ENCODE results near the gene CES4A.
"Not testable (repeated sequence)": the region's sequence is repeated elsewhere in the genome, so short reads cannot be mapped to it uniquely, and the experiment has no call there.

Gene CES4A
- total RNA-seq, result 5.7 to 10.0 (median 6.8) reads per million in 4 experiments

DNA sequence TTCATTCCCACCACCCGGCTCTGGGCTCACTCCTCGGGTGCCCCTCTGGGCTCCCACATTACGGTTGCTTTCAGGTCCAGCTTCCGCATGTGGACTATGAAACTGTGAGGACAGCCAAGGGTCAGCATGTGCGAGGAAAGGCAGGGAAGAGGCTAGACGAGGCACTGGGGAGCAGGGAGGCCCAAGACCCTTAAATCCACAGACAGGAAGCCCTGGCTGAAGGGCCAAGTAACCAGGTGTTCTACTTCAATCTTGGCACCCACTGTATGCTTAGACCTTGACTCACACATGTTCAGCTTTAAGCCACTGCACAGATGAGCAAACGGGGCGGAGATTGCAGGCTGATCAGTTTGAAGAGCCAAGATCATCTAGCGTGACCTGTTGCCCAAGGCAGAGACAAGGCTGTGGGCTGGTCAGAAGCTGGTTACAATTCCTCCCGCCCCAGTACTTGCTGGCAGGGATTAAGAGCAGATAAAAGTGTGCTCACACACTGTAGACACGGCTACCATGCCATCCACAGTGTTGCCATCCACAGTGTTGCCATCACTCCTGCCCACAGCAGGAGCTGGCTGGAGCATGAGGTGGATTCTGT lies at the start of gene CES4A:
Gene CES4A (plus strand): TSS at position 393 of the 592 bp plus-strand sequence. CDS start 184 bp downstream, at position 577.
- DNase-seq, result no peak

DNA sequence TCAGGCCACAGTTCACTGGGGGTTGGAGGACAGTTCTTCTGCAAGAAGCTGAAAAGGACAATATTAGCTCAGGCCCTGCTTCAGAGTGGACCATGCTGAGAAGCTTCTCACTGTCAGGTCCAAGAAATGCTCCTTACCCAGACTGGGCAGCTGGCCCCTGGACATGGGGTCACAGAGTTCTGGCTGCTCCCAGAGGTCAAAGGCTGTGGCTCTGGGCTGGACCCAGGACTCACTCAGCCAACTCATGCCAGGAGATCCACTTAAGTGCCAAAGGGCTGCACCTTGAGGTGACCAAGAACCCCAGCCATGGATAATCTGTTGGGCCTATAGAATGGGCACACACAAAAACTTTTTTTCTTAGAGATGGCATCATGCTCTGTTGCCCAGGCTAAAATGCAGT lies 49.0 kb upstream of the CES4A start:
- DNase-seq, result no peak

DNA sequence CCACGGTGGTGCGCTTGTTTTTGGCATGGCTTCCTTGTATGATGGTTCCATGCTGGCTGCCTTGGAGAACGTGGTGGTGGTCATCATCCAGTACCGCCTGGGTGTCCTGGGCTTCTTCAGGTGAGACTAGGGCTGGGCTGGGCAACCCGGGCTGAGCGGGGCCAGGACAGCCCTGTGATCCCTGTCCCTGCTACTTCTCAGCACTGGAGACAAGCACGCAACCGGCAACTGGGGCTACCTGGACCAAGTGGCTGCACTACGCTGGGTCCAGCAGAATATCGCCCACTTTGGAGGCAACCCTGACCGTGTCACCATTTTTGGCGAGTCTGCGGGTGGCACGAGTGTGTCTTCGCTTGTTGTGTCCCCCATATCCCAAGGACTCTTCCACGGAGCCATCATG lies 48.2 kb upstream of the CES4A start:
- no peak for DNase-seq

DNA sequence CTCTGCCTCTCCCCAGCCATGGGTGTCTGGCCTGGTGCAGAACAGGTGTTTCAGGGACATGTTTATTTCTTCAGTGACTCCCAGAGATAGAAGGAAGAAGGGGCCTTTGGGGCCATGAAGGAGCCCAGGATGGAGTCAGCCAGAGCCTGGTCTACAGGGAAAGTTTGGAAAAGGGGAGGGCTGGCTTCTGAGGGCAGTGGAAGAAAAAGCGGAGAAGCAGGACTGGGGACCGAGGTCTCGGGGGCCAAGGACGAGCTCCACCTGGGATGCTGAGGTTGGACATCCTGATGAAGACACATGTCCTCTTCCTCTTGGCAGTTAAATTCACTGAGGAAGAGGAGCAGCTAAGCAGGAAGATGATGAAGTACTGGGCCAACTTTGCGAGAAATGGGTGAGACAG lies 45.4 kb upstream of the CES4A start:
- DNase-seq, result no peak

DNA sequence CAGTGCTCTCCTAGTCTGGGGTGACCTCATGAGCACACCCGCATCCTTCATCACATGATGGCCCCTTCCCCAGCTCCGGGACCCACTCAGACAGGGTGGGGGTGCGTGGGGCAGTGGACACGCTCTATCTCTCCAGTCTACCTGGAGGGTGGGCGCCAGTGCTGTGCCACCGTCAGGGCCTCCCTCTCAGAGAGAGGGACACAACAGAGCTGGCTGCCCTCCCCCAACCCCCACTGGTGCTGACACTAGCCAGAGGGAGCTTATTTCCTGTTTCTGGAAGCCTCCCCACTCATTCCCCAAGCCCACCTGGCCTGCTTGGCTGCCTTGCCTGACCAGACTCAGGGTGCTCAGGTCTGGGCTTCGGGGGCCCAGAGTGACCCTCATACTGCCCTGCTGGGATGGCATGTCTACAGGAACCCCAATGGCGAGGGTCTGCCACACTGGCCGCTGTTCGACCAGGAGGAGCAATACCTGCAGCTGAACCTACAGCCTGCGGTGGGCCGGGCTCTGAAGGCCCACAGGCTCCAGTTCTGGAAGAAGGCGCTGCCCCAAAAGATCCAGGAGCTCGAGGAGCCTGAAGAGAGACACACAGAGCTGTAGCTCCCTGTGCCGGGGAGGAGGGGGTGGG lies 44.8 kb upstream of the CES4A start:
- DNase-seq, result no peak

DNA sequence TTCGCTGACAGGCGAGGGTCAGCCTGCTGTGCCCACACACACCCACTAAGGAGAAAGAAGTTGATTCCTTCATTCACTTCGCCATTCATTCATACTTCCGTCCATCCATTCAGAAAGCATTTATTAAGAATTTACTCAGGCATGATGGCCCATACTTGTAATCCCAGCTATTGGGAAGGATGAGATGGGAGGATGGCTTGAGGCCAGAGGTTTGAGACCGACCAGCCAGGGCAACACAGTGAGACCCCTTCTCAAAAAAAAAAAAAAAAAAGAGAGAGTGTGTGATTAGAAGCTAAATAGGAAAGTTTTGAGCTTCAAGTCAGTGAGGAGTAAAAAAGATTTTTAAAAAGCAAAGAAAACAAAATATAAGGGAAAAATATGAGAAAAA lies 44.3 kb upstream of the CES4A start:
- no peak for DNase-seq

DNA sequence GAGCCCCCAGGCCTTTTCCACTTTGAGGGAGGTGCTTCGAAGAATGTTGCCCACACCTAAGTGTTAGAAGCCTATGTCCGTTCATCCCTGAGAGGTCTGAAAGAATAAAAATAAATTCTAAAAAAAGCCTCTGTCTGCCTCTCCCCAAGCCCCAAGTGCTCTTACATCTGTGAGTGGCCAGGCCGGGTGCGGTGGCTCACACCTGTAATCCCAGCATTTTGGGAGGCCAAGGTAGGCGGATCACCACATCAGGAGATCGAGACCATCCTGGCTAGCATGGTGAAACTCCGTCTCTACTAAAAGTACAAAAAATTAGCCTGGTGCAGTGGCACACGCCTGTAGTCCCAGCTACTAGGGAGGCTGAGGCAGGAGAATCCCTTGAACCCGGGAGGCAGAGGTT lies 43.4 kb upstream of the CES4A start:
- not testable (repeated sequence) for DNase-seq

DNA sequence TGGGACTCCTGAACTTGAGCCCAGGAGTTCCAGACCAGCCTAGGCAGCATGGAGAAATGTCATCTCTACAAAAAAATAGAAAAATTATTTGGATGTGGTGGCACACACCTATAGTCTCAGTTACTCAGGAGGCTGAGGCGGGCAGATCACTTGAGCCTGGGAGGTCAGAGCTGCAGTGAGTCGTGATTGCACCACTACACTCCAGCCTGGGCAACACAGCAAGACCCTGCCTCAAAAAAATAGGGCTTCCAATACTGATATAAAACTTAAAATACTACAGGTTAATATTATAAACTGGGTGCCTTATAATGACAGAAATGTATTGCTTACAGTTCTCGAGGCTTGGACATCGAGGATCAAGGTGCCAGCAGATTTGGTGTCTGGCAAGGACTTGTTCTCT lies 42.5 kb upstream of the CES4A start:
- DNase-seq, result no peak

DNA sequence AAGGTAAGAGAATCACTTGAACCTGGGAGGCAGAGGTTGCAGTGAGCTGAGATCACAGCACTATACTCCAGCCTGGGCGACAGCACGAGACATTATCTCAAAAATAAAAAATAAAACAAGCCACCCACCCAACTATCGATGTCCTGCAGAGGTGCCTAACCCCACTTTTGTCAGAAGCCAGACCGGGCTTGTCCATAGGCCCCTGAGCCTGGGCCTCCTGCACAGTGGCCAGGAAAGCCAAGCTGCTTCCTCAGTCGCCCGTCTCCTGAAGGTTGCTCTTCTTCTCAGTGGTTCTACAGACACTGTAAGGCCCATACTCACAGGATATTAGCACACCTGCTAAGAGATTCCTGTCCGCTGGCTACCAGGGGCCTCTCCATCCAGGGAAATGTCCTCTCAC lies 41.8 kb upstream of the CES4A start:
- DNase-seq, result no peak

DNA sequence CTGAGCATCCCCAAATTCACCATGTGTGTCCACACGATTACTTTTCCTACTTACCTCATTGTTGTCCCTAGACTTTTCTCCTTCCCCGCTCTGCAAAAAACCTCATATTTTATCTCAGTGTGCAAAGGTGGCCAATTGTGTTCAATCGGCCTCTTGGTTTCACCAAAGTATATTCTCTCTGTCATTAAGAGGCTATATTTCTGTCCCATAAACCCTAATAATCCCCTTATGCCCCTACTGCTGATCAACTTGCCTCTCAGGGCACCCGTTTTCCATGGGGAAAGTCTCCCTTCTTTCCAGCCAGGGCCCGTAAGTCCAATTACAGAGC lies 41.5 kb upstream of the CES4A start:
- DNase-seq, result no peak

DNA sequence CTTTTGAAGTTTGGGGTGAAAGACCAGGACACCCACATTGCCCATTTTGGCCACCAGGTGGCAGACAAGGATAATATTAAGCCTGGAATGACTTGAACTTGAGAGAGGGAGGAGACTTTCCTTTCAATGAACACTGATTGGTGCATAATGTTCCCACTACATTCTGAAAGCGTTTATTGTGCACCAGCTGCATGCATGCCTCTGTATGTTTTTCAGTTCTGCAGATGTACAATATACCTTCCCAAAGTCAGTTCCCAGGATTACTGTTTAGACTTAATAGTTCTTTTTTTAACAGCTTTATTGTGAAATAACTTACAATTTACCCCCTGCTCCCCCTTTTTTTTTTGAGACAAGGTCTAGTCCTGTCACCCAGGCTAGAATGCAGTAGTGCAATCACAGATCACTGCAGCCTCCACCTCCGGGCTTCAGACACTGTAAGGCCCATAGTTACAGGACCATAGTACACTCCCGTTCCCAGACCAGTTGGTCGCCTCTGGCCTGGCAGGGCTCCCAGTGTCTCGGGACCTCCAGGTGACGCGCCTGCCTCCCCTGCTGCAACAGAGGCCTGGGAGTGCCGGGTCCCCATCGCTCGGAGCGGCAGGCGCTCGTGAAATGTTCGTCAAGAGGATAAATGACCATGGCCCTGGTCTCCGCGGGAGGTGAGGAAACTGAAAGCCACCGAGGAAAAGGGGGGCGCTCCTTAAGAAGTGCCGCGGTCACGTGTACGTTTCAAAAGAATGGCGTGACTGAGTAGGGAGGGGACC lies 40.9 kb upstream of the CES4A start:
- peak; percentile 84 for DNase-seq

DNA sequence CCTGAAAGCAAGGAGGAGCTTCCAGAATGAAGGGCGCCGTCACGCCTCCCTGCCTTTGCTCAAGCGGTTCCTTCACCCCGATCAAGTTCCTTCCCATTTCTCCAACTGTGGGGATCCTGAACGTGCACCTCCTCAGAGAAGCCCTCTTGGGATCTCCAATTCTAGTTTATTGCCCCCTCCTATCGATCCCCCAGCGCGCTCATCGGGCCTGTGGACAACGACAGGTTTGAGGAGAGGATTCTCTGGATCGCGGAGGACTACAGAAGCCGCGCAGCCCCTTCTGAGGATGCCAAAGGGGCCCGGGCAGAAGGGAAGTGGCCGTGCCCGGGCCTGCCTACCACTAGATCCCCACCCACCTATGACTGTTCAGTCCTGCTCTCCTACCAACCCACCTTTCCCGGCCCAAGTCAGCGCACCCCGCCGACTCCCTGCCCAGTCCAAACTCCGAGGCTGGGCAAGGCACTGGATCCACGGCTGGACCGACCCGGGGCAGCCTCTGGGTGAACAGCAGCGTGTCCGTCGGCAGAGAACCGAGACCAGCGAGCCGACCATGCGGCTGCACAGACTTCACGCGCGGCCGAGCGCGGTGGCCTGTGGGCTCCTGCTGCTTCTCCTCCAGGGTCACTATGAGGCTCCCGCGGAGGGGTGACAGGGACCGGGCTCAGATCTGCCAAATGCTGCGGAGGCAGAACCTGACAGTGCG lies 40.1 kb upstream of the CES4A start:
- no peak for DNase-seq

DNA sequence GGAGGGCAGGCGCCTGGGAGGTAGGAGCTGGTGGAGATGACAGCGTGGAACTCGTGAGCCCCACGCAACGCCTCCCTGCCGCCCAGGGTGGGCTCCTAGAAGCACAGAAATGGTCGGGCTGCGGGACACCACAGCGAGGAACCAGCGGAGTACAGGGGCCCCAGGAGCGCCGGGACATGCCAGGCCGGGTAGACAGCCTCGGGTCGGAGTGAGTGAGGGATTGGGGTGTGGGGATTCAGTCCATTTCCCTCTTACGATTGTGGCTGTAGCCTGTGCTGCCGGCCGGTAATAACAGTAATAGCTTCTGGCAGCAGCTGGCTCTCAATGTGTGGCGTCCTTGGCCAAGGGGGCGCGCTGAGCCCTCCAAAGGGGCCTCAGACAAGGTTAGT lies 39.6 kb upstream of the CES4A start:
- no peak for DNase-seq

DNA sequence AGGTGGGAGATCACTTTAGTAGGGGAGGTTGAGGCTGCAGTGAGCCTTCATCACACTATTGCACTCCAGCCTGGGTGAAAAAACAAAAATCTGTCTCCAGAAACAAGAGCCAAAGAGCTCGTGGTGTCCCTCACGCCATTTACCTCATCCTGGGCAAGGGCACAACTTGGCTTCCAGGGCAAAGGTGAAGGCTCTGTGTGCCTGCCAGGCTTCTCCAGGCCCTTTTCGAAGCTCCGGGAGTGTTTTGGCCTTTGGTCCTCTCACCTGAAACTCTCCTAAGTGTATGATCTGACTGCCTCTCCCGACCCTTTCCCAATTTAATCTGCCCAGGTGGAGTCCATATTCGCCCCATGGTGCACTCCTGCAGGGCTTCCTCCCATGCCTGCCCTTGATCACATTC lies 38.9 kb upstream of the CES4A start:
- DNase-seq, result no peak

DNA sequence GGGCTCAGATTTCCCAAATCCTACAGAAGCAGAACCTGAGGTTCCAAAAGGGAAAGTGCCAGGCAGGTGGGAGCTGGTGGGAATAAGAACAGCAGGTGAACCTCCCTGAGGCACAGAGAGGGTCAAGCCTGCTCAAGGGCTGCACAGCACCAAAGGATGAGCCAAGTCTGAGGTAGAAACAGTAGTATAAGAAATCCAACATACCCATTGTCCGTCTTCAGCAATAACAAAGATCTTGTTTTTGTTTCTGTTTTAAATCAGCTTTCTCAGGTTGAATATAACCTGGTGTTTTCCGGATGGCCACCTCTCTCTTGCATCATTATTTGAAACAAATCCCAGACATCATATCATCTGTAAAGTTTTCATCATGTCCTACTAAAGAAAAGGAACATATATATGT lies 38.0 kb upstream of the CES4A start:
- DNase-seq, result no peak

DNA sequence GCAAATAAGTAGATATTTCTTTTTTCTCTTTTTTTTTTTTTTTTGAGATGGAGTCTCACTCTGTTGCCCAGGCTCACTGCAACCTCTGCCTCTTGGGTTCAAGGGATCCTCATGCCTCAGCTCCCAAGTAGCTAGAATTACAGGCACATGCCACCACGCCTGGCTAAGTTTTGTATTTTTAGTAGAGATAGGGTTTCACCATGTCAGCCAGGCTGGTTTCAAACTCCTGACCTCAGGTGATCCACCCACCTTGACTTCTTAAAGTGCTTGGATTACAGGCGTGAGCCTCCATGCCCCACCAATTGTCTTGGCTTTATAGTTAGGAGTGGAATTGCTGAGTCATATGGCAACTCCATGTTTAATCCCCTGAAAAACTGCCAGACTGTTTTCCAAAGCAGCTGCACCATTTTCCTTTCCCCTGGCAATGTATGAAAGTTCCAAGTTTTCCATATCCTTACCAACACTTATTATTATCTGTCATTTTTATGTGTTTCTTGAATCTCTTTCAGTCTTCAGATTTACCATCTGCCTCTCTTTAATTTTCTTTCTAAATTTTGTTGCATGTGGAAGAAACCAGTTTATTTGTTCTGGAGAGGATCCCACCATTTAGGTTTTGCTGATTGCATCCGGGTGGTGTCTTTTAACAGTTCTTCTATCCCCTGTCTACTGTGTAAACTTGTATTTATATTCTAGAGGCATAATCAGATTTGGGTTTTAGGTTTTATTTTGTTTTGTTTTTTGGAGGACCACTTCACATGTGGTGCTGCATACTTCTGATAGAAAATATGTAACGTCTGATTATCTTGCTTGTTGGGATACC lies 37.2 kb upstream of the CES4A start:
- no peak for DNase-seq

DNA sequence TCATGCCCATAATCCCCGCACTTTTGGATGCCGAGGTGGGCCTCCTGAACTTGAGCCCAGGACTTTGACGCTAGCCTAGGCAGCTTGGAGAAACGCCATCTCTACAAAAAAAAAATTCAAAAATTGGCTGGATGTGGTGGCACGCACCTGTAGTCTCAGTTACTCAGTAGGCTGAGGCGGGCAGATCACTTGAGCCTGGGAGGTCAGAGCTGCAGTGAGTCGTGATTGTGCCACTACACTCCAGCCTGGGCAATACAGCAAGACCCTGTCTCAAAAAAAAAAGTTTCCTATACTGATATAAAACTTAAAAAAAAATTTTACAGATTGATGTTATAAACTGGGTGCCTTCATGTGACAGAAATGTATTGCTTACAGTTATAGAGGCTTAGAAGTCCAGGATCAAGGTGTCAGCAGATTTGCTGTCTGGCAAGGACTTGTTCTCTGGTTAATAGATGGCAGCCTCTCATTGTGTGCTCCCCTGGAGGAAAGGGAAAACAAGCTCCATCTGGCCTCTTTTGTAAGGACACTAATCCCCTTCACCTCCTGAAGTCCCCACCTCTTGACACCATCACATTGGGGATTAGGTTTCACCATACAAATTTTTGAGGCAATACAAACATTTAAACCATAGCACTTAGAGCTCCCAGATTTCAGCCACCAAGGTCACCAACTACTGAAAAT lies 35.8 kb upstream of the CES4A start:
- no peak for DNase-seq

DNA sequence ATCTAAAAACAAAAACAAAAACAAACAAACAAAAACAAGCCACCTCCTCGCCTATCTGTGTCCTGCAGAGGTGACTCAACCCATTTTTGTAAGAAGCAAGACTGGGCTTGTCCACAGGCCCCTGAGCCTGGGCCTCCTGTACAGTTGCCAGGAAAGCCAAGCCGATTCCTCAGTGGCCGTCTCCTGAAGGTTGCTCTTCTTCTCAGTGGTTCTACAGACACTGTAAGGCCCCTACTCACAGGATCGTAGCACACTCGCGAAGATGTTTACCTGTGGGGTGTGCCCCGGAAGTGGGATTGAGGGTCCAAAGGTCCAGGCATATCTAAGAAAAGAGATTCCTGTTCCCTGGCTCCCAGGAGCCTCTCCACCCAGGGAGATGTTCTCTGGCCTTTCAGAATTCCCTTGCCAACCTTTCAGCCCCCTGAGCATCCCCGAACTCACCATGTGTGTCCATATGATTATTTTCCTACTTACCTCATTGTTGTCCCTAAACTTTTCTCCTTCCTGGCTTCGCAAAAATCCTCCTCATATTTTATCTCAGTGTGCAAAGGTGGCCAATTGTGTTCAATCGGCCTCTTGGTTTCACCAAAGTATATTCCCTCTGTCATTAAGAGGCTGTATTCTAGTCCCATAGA lies 34.8 kb upstream of the CES4A start:
- DNase-seq, result no peak

DNA sequence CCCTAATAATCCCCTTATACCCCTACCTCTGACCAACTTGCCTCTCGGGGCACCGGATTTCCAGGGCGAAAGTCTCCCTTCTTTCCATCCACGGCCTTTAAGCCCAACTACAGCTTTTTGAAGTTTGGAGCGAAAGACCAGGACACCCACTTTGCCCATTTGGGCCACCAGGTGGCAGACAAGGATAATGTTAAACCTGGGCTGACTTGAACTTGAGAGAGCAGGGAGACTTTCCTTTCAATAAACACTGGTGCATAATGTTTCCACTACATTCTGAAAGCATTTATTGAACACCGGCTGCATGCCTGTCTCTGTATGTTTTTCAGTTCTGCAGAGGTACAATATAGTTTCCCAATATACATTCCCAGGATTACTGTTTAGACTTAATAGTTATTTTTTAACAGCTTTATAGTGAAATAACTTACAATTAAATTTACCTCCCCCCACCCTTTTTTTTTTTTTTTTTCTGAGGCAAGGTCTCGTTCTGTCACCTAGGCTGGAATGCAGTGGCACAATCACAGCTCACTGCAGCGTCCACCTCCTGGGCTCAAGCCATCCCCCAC lies 34.2 kb upstream of the CES4A start:
- DNase-seq, result peak; percentile 57

DNA sequence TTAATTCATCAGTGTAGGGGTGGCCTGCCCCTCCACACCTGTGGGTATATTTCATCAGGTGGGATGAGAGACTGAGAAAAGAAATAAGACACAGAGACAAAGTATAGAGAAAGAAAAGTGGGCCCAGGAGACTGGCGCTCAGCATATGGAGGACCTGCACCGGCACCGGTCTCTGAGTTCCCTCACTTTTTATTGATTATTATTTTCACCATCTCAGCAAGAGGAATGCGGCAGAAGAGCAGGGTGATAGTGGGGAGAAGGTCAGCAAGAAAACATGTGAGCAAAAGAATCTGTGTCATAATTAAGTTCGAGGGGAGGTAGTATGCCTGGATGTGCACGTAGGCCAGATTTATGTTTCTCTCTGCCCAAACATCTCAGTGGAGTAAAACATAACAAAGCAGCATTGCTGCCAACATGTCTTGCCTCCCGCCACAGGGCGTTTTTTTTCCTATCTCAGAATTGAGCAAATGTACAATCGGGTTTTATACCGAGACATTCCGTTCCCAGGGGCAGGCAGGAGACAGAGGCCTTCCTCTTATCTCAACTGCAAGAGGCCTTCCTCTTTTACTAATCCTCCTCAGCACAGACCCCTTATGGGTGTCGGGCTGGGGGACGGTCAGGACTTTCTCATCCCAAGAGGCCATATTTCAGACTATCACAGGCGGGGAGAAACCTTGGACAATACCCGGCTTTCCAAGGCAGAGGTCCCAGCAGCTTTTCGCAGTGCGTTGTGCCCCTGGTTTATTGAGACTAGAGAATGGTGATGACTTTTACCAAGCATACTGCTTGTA lies 32.8 kb upstream of the CES4A start:
- not testable (repeated sequence) for DNase-seq

DNA sequence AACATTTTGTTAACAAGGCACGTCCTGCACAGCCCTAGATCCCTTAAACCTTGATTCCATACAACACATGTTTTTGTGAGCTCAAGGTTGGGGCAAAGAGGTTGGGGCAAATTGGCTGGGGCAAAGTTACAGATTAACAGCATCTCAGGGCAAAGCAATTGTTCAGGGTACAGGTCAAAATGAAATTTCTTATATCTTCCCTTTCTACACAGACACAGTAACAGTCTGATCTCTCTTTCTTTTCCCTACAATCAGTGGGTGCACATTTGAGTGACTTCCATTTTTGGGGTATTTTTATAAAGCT lies 32.3 kb upstream of the CES4A start:
- not testable (repeated sequence) for DNase-seq
